CD4-positive, alpha-beta memory T cell (primary cell): ENCODE data around the gene STK11. TPM values are rescaled to one million over a fixed set of nuclear protein-coding genes. Genes with fewer than 3 reads are reported as not detected.

Experiments
- CTCF ChIA-PET: fragments of 350-600 bp; sonication (Branson Sonifier 250); formaldehyde crosslinking; loops from one replicate; lab custom pipeline; 2021; ENCODE audit warnings: inconsistent platforms; ENCODE audit not compliant: partially characterized antibody; lab: Charles Lee
- POLR2A ChIA-PET: fragments of 350-600 bp; sonication (Branson Sonifier 250); formaldehyde crosslinking; loops from one replicate; lab custom pipeline; 2021; ENCODE audit not compliant: partially characterized antibody; lab: Charles Lee
- DNase-seq, 5 donors: peaks; one replicate each; pipeline versions ENCODE4 v3.0.0 to v3.0.0-alpha.2; 2020 to 2022; ENCODE audit warnings: mixed read lengths in 1 of 5
- H3K27ac ChIP-seq: one replicate; pipeline ENCODE4 v1.7.0; 2013; ENCODE audit warnings: low read depth, low read length
- H3K27me3 ChIP-seq: 2 replicates; pipeline ENCODE4 v1.7.0; 2013; ENCODE audit warnings: mild to moderate bottlenecking, low read length, moderate library complexity; ENCODE audit not compliant: insufficient read depth
- H3K36me3 ChIP-seq: 2 replicates; pipeline ENCODE4 v1.7.0; 2013; ENCODE audit warnings: mild to moderate bottlenecking, low read length, moderate library complexity; ENCODE audit not compliant: insufficient read depth
- H3K4me1 ChIP-seq: 2 replicates; pipeline ENCODE4 v1.7.0; 2013; ENCODE audit warnings: mild to moderate bottlenecking, low read length, moderate library complexity; ENCODE audit not compliant: insufficient read depth
- H3K4me3 ChIP-seq, 2 donors: one replicate each; pipeline ENCODE4 v1.7.0; 2013; ENCODE audit warnings: low read length in 2 of 2, mild to moderate bottlenecking in 1 of 2
- H3K9me3 ChIP-seq, 2 donors: one replicate each; pipeline ENCODE4 v1.7.0; 2013; ENCODE audit warnings: low read length in 2 of 2, control low read depth in 1 of 2; ENCODE audit not compliant: control insufficient read depth in 1 of 2
- H3K27ac Mint-ChIP-seq, 7 donors: one replicate each; pipeline ENCODE4 v1.8.0; 2020 to 2021; ENCODE audit warnings: mixed read lengths in 7 of 7, mild to moderate bottlenecking in 6 of 7, inconsistent platforms in 3 of 7, moderate library complexity in 3 of 7
- H3K27me3 Mint-ChIP-seq, 2 donors: one replicate each; pipeline ENCODE4 v1.8.0; 2020 to 2021; ENCODE audit warnings: mixed read lengths in 2 of 2
- H3K36me3 Mint-ChIP-seq, 2 donors: one replicate each; pipeline ENCODE4 v1.8.0; 2020 to 2021; ENCODE audit warnings: mixed read lengths in 2 of 2, inconsistent platforms in 1 of 2, mild to moderate bottlenecking in 1 of 2
- H3K4me1 Mint-ChIP-seq, 4 donors: one replicate each; pipeline ENCODE4 v1.8.0; 2020 to 2021; ENCODE audit warnings: mixed read lengths in 4 of 4, mild to moderate bottlenecking in 1 of 4
- H3K4me3 Mint-ChIP-seq, 8 donors: one replicate each; pipeline ENCODE4 v1.8.0; 2020 to 2021; ENCODE audit warnings: mixed read lengths in 8 of 8, mild to moderate bottlenecking in 7 of 8, moderate library complexity in 6 of 8, inconsistent platforms in 3 of 8
- H3K9me3 Mint-ChIP-seq, 8 donors: one replicate each; pipeline ENCODE4 v1.8.0; 2020 to 2021; ENCODE audit warnings: mixed read lengths in 8 of 8, mild to moderate bottlenecking in 5 of 8, inconsistent platforms in 3 of 8, moderate library complexity in 1 of 8
- intact Hi-C: fragments of 100-400 bp; cut with micrococcal nuclease; formaldehyde crosslinking; loops from one replicate; pipeline ENCODE4 v1.15.1; 2023
- polyA plus RNA-seq, 2 donors: library from polyadenylated mRNA; unstranded; fragments of 300-500 nt; fragmentation: Illumina TruSeq; gene quantifications; one replicate each; pipeline ENCODE4 v1.2.3, GENCODE V29; 2021
- total RNA-seq, 2 experiments: library from RNA; stranded (reverse); gene quantifications; one replicate each; pipeline ENCODE4 v1.2.3, GENCODE V29; 2021

STK11 gene
- total and polyA plus RNA-seq, 4 experiments from 2014 or later: 11.0 to 114 (median 77.6) TPM

DNA sequence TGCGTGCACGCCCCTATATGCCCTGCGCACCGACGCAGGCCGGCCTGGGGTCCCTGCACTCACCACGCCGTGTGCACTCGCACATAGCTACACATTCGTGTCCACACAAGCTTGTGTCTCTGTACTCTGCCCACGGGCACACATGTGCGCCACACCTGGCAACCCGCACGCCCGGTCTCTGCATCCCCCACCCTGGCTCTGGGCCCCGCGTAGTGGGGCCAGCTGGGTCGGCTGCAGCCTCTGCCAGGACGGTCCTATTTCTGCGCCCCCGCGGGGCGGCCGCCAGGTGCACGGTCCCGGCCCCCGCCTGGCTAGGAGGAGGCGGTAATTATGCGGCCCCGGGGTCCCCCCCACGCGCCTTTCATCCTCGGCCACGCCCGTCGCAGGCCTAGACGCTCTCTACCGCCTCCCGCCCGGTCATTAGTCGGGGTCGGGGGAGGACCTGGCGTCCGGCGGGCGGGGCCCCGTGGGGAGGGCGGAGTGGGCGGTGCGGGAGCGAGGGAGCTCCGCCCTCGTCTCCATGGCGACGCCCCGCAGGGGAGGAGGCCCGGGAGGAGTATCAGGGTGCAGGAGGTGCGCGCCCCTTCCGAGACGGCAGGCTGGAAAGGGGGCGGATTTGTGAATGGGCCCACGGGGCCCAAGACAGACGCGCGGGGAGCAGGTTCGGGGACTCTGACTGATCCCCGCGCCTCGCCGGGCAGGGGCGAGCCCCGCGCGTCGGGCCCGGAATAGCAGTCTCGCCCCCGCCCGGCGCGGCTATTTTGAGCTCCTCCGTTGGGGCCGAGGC, 60.7 kb downstream of the STK11 start:
- intact Hi-C loops: loop anchor here (1.0 kb wide), 1 partner anchor 22 kb away; no protein-coding TSS in a partner anchor
- peak overlapping the region in 1 of 2 donors; percentile 54 for H3K4me3 ChIP-seq
- H3K4me1 Mint-ChIP-seq: peaks cover 28 to 66% (median 47%) of the 10 kb centered on the region in 4 donors

DNA sequence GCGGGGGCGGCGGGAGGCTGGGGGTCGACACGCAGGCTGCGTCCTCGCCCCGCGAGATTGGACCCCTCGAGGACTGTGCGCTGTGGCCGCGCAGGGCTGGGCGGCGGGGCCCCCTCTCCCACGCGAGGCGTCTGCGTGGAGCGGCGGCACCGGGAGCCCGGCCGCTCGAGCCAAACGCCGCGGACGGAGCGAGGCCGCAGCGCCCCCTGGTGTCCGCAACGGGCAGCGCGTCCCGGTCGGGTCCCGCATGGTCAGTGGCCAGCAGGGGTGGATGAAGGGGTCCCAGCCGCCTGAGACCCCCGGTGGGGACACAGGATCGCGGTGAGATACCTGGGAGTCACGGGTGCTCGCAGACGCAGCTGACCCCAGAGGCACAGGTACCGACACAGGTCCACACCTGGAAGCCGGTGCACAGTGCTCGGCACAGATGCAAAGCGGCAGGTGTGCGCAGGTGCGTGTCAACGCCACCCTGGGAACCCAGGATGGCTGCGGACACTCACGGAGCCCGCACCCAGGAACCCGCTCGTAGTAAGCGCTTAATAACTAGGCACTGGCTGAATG, 61.4 kb downstream of the STK11 start:
- peak in 4 of 5 donors; percentile 67 to 83 (median 70) for DNase-seq

More for the DNA sequence above, 60.7 kb downstream of the STK11 start:
- Mint-ChIP-seq H3K27ac (peak overlapping the region; percentile 61 to 85 (median 82)), H3K4me3 (peak overlapping the region; percentile 31 to 68 (median 58)), H3K9me3 (peaks cover 0 to 15% (median 0%) of the 10 kb centered on the region in 8 donors), H3K27me3 (peaks cover 0 to 3% of the 10 kb centered on the region in 2 donors), H3K36me3 (peaks cover 12 to 19% of the 10 kb centered on the region in 2 donors)
- peak overlapping the region; percentile 58 for H3K27ac ChIP-seq
- DNase-seq: peak; percentile 82 to 87 (median 82)
- peaks cover 11% of the 10 kb centered on the region for H3K36me3 ChIP-seq
- H3K9me3 ChIP-seq: no peaks in the 10 kb centered on the region
- no peaks in the 10 kb centered on the region for H3K27me3 ChIP-seq
- ChIA-PET POLR2A (interaction anchor here (0.9 to 12.0 kb wide), 14 partner anchors 8 to 470 kb away, joined by 3 to 650 read pairs (median 6); partner anchors contain the start of genes ABCA7, ARHGAP45, ATP5F1D and CBARP), CTCF (interaction anchor here (0.6 to 10.8 kb wide), 11 partner anchors 10 to 237 kb away, joined by 3 to 364 read pairs (median 5); partner anchors contain the start of gene ARHGAP45)
- peaks cover 63% of the 10 kb centered on the region for H3K4me1 ChIP-seq

GRCh38 chr19:1267477-1268225, 62.1 kb downstream of the STK11 start:
- no peak overlapping the region for H3K4me3 ChIP-seq
- peaks cover 27 to 69% (median 47%) of the 10 kb centered on the region in 4 donors for H3K4me1 Mint-ChIP-seq
- peak overlapping the region; percentile 36 to 91 (median 67) for H3K4me3 Mint-ChIP-seq
- POLR2A ChIA-PET: interaction anchor here (1.6 to 12.0 kb wide), 6 partner anchors 8 to 243 kb away, joined by 5 to 650 read pairs (median 48); partner anchors contain the start of genes ATP5F1D, CBARP and FAM174C
- H3K27ac ChIP-seq: peak overlapping the region; percentile 77
- peaks cover 63% of the 10 kb centered on the region for H3K4me1 ChIP-seq
- H3K27ac Mint-ChIP-seq: peak overlapping the region; percentile 70 to 96 (median 89)
- peaks cover 24% of the 10 kb centered on the region for H3K36me3 ChIP-seq
- intact Hi-C loops: loop anchor here (2.0 kb wide), 1 partner anchor 471 kb away; the partner anchor contains the start of gene PTBP1
- peaks cover 0 to 16% (median 0%) of the 10 kb centered on the region in 8 donors for H3K9me3 Mint-ChIP-seq
- CTCF ChIA-PET: interaction anchor here (0.7 to 10.8 kb wide), 3 partner anchors 15 to 27 kb away, joined by 3 to 364 read pairs (median 8); no protein-coding TSS in a partner anchor
- peak in 1 of 5 donors; percentile 67 for DNase-seq
- H3K27me3 Mint-ChIP-seq: no peaks in the 10 kb centered on the region
- H3K36me3 Mint-ChIP-seq: peaks cover 20 to 31% of the 10 kb centered on the region in 2 donors
- no peaks in the 10 kb centered on the region for H3K27me3 ChIP-seq
- no peaks in the 10 kb centered on the region for H3K9me3 ChIP-seq

More for the DNA sequence above, 61.4 kb downstream of the STK11 start:
- Mint-ChIP-seq H3K27me3 (no peaks in the 10 kb centered on the region), H3K27ac (peak overlapping the region; percentile 70 to 96 (median 89)), H3K9me3 (peaks cover 0 to 15% (median 0%) of the 10 kb centered on the region in 8 donors), H3K36me3 (peaks cover 15 to 26% of the 10 kb centered on the region in 2 donors), H3K4me1 (peaks cover 25 to 66% (median 47%) of the 10 kb centered on the region in 4 donors), H3K4me3 (peak overlapping the region in 7 of 8 donors; percentile 53 to 85 (median 69))
- H3K4me3 ChIP-seq: peak overlapping the region in 1 of 2 donors; percentile 54
- ChIA-PET POLR2A (interaction anchor here (0.9 to 12.0 kb wide), 14 partner anchors 9 to 470 kb away, joined by 3 to 650 read pairs (median 9); partner anchors contain the start of genes ABCA7, ARHGAP45, ATP5F1D and CBARP), CTCF (interaction anchor here (0.6 to 10.8 kb wide), 11 partner anchors 10 to 238 kb away, joined by 3 to 364 read pairs (median 5); partner anchors contain the start of gene ARHGAP45)
- H3K27me3 ChIP-seq: no peaks in the 10 kb centered on the region
- H3K27ac ChIP-seq: peak overlapping the region; percentile 58
- peaks cover 63% of the 10 kb centered on the region for H3K4me1 ChIP-seq
- H3K9me3 ChIP-seq: no peaks in the 10 kb centered on the region
- H3K36me3 ChIP-seq: peaks cover 18% of the 10 kb centered on the region
- intact Hi-C loops: loop anchor here (1.0 kb wide), 1 partner anchor 23 kb away; no protein-coding TSS in a partner anchor

- peak overlapping the region; percentile 77 for H3K27ac ChIP-seq
- H3K4me3 ChIP-seq: peak overlapping the region in 1 of 2 donors; percentile 100
- peaks cover 32% of the 10 kb centered on the region for H3K36me3 ChIP-seq
- ChIA-PET CTCF (interaction anchor here (0.7 to 10.8 kb wide), 6 partner anchors 11 to 28 kb away, joined by 3 to 364 read pairs (median 4); partner anchors contain the start of gene ATP5F1D), POLR2A (interaction anchor here (0.5 to 12.0 kb wide), 62 partner anchors 11 to 757 kb away, joined by 3 to 650 read pairs (median 6); partner anchors contain the start of genes ABCA7, ARHGAP45, ATP5F1D and CBARP)
- intact Hi-C loops: loop anchor here (1.0 to 2.0 kb wide), 3 partner anchors 9 to 472 kb away; partner anchors contain the start of gene PTBP1
- H3K4me1 ChIP-seq: peaks cover 64% of the 10 kb centered on the region
- Mint-ChIP-seq H3K27ac (peak overlapping the region; percentile 91 to 98 (median 96)), H3K9me3 (peaks cover 0 to 21% (median 0%) of the 10 kb centered on the region in 8 donors), H3K4me1 (peaks cover 30 to 72% (median 53%) of the 10 kb centered on the region in 4 donors), H3K27me3 (no peaks in the 10 kb centered on the region), H3K36me3 (peaks cover 25 to 38% of the 10 kb centered on the region in 2 donors), H3K4me3 (peak overlapping the region; percentile 55 to 91 (median 82))
- no peaks in the 10 kb centered on the region for H3K27me3 ChIP-seq
- H3K9me3 ChIP-seq: no peaks in the 10 kb centered on the region
- DNase-seq: no peak
These were observed 62.9 kb downstream of the STK11 start for GRCh38 chr19:1268226-1269064.

DNA sequence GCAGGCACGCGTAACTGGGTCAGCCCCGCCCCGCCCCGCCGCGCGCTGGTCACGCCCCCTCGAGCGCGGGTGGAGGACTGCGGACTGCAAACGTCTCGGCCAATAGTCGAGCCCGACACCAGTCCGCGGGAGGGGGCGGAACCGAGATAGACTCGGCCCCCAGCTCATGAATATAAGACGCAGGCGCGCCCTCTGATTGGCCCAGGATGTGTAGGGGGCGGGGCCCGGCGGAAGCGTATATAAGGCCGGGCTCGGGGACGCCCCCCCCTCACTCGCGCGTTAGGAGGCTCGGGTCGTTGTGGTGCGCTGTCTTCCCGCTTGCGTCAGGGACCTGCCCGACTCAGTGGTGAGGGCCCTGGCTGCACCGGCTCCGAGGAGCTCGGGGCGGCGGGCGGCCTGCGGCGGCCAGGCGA, 63.5 kb downstream of the STK11 start, which contains the start of gene CIRBP:
CIRBP (plus strand) TSS at position 268 of the 413 bp plus-strand sequence. CDS start 1,602 bp downstream, outside the sequence.
- ChIA-PET POLR2A (interaction anchor here (0.5 to 12.0 kb wide), 69 partner anchors 10 to 783 kb away, joined by 3 to 650 read pairs (median 5); partner anchors contain the start of genes ABCA7, ARHGAP45, ATP5F1D and CBARP), CTCF (interaction anchor here (1.0 to 10.8 kb wide), 5 partner anchors 10 to 28 kb away, joined by 3 to 364 read pairs (median 4); partner anchors contain the start of gene ATP5F1D)
- H3K27me3 Mint-ChIP-seq: no peaks in the 10 kb centered on the region
- peak within 1 kb of the TSS; percentile 77 for H3K27ac ChIP-seq
- peak; percentile 99 to 100 (median 99) for DNase-seq
- H3K27ac Mint-ChIP-seq: peak within 1 kb of the TSS; percentile 91 to 98 (median 96)
- peaks cover 71% of the 10 kb centered on the region for H3K4me1 ChIP-seq
- H3K36me3 Mint-ChIP-seq: peaks cover 31 to 44% of the 10 kb centered on the region in 2 donors
- no peaks in the 10 kb centered on the region for H3K9me3 ChIP-seq
- H3K27me3 ChIP-seq: no peaks in the 10 kb centered on the region
- H3K9me3 Mint-ChIP-seq: peaks cover 0 to 21% (median 0%) of the 10 kb centered on the region in 8 donors
- H3K36me3 ChIP-seq: peaks cover 38% of the 10 kb centered on the region
- H3K4me3 ChIP-seq: peak within 1 kb of the TSS; percentile 90 to 100
- H3K4me1 Mint-ChIP-seq: peaks cover 35 to 77% (median 58%) of the 10 kb centered on the region in 4 donors
- intact Hi-C loops: loop anchor here (1.0 to 2.0 kb wide), 3 partner anchors 10 to 472 kb away; partner anchors contain the start of gene PTBP1
- peak within 1 kb of the TSS; percentile 89 to 93 (median 91) for H3K4me3 Mint-ChIP-seq
